GM18499 (cell line): Measurements from ENCODE around the gene ADPRM.

Source experiments
- ATAC-seq: cut with Tn5 transposase; IDR thresholded peaks from one replicate; pipeline ENCODE4 v1.9.1; 2021; ENCODE audit warnings: moderate number of reproducible peaks; ENCODE audit not compliant: insufficient read depth, unreplicated experiment

Gene ADPRM

GRCh38 chr17:10738521-10739258, 41.3 kb downstream of the ADPRM start:
- no peak for ATAC-seq

- ATAC-seq = no peak
These were observed 42.0 kb downstream of the ADPRM start for GRCh38 chr17:10739386-10739785.

- ATAC-seq = no peak
These were observed 44.2 kb downstream of the ADPRM start for GRCh38 chr17:10741416-10742135.

- ATAC-seq = no peak
These were observed 45.0 kb downstream of the ADPRM start for GRCh38 chr17:10742431-10742830.

GRCh38 chr17:10743316-10744009, 46.1 kb downstream of the ADPRM start:
- ATAC-seq = no peak

GRCh38 chr17:10744501-10745000, 47.2 kb downstream of the ADPRM start:
- no peak for ATAC-seq

- ATAC-seq = no peak
These were observed 47.8 kb downstream of the ADPRM start for GRCh38 chr17:10745231-10745630.

GRCh38 chr17:10748531-10749181, 51.3 kb downstream of the ADPRM start:
- ATAC-seq = no peak

- no peak for ATAC-seq
These were observed 52.8 kb downstream of the ADPRM start for GRCh38 chr17:10750210-10750609.

- ATAC-seq = no peak
These were observed 54.2 kb downstream of the ADPRM start for GRCh38 chr17:10751563-10751962.

- ATAC-seq = no peak
These were observed 55.3 kb downstream of the ADPRM start for GRCh38 chr17:10752696-10753095.

- ATAC-seq = no peak
These were observed 56.7 kb downstream of the ADPRM start for GRCh38 chr17:10754109-10754508.

- ATAC-seq = no peak
These were observed 57.6 kb downstream of the ADPRM start for GRCh38 chr17:10754861-10755591.

- no peak for ATAC-seq
These were observed 58.3 kb downstream of the ADPRM start for GRCh38 chr17:10755592-10756127.

- no peak for ATAC-seq
These were observed 58.8 kb downstream of the ADPRM start for GRCh38 chr17:10756185-10756584.

GRCh38 chr17:10756619-10757018, 59.2 kb downstream of the ADPRM start:
- no peak for ATAC-seq

GRCh38 chr17:10757067-10757466, 59.7 kb downstream of the ADPRM start:
- ATAC-seq = no peak

GRCh38 chr17:10757647-10758046, 60.3 kb downstream of the ADPRM start:
- no peak for ATAC-seq

GRCh38 chr17:10758062-10758461, 60.7 kb downstream of the ADPRM start:
- no peak for ATAC-seq
